Lung microvascular endothelial cell (primary cell): Measurements from ENCODE around the gene ADGRG1. TPM values are rescaled to one million over a fixed set of nuclear protein-coding genes. Genes with fewer than 3 reads are reported as not detected.

Source experiments
- DNase-seq, 2 donors: peaks; one replicate each; pipeline versions ENCODE4 v3.0.0 to v3.0.0-alpha.2; 2010; ENCODE audit warnings: low read depth in 2 of 2
- total RNA-seq: library from RNA; depleted of rRNA; stranded (reverse); fragments of >200 nt; gene quantifications from 2 replicates; pipeline ENCODE4 v1.2.1, GENCODE V29; 2014

Gene ADGRG1
- total RNA-seq, 1 donor from 2014 or later = 1.4 TPM

GRCh38 chr16:57606147-57606846 is 22.1 kb upstream of the ADGRG1 start:
- no peak for DNase-seq

GRCh38 chr16:57606847-57607501 is 21.5 kb upstream of the ADGRG1 start:
- no peak for DNase-seq

GRCh38 chr16:57607676-57608461 is 20.6 kb upstream of the ADGRG1 start:
- no peak for DNase-seq

GRCh38 chr16:57608462-57609113 is 19.8 kb upstream of the ADGRG1 start:
- DNase-seq = no peak

GRCh38 chr16:57609541-57610401 is 18.7 kb upstream of the ADGRG1 start:
- peak; percentile 46 to 91 for DNase-seq

GRCh38 chr16:57610611-57611010 is 17.8 kb upstream of the ADGRG1 start:
- DNase-seq = no peak

GRCh38 chr16:57611181-57611580 is 17.2 kb upstream of the ADGRG1 start:
- DNase-seq = peak in 1 of 2 donors; percentile 40

- no peak for DNase-seq
These were observed 16.7 kb upstream of the ADGRG1 start for GRCh38 chr16:57611706-57612105.

GRCh38 chr16:57612494-57612893 is 15.9 kb upstream of the ADGRG1 start:
- DNase-seq = no peak

- no peak for DNase-seq
These were observed 14.9 kb upstream of the ADGRG1 start for GRCh38 chr16:57613514-57613913.

GRCh38 chr16:57614536-57614935 is 13.9 kb upstream of the ADGRG1 start:
- no peak for DNase-seq

- DNase-seq = no peak
These were observed 13.5 kb upstream of the ADGRG1 start for GRCh38 chr16:57614944-57615343.

GRCh38 chr16:57615813-57616212 is 12.6 kb upstream of the ADGRG1 start:
- no peak for DNase-seq

GRCh38 chr16:57616241-57616640 is 12.2 kb upstream of the ADGRG1 start:
- DNase-seq = no peak

- DNase-seq = no peak
These were observed 11.6 kb upstream of the ADGRG1 start for GRCh38 chr16:57616876-57617275.

- DNase-seq = no peak
These were observed 10.8 kb upstream of the ADGRG1 start for GRCh38 chr16:57617604-57618111.

- no peak for DNase-seq
These were observed 9.9 kb upstream of the ADGRG1 start for GRCh38 chr16:57618296-57619132.

GRCh38 chr16:57619133-57619605 is 9.3 kb upstream of the ADGRG1 start:
- DNase-seq = no peak

- DNase-seq = no peak
These were observed 8.7 kb upstream of the ADGRG1 start for GRCh38 chr16:57619606-57620334.
